Measurements from ENCODE around the gene SH3PXD2A.

The SH3PXD2A gene

DNA sequence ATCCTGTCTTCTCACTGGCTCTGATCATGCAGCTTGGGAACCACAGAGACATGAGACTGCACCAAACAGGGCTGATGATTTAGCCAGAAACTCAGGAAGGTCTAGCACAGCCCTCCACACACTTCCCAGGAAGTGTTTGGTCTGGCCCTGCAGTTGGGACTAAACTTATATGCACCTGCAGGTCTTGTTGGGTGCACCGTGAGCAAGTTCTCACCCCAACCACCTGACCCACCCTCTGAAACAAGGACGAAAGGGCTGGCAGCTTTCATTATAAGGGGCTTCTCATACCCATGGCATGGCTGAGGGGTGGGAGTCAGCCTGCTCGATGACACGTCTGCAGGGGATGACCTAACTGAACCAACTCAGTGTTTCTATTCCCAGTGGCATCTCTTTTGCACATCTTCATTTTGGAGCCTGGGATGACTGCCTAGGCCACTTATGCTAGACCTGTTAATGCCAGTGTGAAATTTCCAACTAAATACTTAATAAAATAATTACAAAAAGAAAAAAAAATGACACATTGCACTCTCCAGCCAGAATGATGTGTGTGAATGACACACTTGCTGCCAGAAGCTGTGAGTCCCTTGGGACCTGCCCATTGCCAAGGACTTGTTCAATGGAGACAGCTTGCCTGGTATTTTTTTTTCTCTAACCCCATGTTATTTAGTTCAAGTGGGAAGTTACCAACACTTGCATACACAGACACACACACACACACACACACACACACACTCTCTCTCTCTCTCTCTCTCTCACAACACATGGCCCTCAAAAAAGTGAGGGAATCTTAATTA lies 259.2 kb downstream of the SH3PXD2A start:
- no peak for DNase-seq

DNA sequence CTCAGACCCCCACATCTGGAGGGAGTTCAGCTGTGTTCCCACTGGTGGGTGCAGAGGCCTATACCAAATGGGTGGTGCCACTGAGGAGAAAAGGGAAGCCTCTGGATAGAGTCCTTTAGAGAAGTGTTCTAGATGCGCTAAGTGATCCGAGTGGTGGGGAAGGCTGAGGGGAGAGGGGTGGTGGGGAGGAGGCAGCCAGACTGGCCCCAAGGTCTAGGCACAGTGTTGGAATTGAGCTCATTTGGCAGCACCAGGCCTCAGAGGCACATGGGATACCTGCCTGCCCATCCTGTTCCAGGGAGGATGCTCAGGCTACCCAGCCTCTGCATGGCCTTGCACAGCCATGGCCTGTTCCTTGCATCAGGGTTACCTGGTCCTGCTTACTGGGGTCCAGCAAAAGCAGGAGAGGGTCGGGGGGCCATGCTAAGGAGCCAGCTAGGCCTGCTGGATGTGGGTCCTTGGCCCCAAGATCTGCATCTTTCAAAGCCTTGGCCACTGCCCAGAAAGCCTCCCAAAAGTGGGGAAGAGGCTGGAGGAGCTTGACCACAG lies 262.3 kb downstream of the SH3PXD2A start:
- no peak for DNase-seq

GRCh38 chr10:103592186-103593021 lies 263.0 kb downstream of the SH3PXD2A start:
- DNase-seq: no peak

DNA sequence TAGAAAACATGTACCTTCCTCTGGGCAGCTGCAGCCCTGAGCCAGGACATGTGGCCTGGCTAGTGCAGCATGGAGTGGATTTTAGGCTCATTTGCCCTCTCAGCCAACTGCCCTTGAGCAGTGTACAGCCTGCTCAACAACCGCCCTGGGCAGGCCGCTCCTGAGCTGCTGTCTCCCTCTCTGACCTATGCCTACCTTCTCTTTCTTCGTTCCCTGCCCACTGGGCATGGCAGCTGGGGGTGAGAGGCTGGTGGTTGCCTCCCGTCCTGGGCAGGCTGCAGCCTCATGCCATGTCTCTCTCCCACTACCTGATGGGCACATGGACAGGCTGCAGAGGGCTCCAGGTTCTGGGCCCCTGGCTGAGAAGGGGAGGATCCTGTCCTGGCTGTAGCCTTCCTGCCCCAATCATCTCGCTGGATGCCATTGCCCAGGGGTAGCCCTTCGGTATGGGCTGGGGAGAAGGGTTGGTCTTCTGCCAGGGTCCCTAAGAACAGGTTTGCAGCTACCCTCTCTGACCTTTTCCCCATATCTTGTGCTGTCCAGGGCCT lies 264.6 kb downstream of the SH3PXD2A start:
- DNase-seq: no peak

- no peak for DNase-seq
Measured at GRCh38 chr10:103590060-103590459, 265.3 kb downstream of the SH3PXD2A start.

DNA sequence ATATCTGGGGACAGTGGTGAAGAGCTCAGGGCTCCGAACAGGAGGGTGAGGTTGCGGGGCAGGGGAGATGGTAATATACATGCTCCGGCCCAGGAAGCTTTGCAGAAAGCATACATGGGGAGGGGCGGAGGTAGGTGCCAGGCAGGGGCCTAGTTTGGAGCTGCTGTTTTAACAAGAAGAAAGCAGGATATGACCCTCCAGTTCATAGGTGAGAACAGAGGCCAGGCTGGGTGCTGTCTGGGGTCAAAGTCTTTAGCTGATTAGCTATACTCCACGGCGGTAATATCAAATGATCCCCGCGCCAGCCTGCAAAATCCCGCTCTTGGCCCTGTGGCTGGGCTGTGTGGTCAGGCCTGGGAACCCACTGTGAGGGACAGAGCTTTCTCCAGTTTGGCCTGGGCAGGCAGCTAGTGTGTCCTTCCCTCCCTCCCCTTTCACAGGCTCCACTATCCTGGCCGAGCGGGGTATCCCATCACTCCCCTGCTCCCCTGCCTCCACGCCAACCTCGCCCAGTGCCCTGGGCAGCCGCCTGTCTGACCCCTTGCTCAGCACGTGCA lies 266.2 kb downstream of the SH3PXD2A start:
- no peak for DNase-seq

DNA sequence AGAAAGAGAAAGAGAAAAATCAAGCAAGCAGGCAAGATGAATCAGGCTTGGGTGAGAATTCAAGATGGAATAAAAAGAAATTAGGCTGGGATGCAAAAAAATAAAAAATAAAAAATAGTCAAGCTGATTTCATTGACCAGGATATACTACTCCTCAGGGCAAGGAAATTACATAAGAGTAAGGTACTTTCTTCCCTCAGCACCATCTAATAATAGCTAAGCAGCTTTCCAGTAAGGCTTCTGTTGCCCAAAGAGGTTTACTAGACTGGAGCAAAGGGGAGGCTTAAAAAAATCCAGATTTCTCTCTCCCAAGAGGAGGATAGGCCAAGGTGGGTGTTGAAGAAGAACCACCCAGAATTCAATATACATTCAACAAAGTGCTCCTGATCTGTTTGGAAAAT lies 268.3 kb downstream of the SH3PXD2A start:
- no peak for DNase-seq

DNA sequence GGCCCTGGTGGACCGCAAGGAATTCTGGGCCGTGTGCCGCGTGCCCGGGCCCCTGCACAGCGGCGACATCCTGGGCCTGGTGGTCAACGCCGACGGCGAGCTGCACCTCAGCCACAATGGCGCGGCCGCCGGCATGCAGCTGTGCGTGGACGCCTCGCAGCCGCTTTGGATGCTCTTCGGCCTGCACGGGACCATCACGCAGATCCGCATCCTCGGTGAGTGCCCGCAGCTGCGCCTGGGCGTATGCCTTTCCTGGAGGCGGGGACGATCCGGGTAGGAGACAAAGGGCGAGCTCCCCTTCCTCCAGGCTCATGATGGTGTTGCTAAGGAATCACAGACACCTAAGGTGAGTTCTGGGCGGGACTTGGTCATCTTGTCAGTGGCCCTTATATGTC lies 270.4 kb downstream of the SH3PXD2A start:
- DNase-seq: peak in 1 of 2 experiments; percentile 51

- peak; percentile 71 to 90 for DNase-seq
Measured at GRCh38 chr10:103584216-103585010, 271.0 kb downstream of the SH3PXD2A start.

- DNase-seq: peak in 1 of 2 experiments; percentile 7
Measured at GRCh38 chr10:103583871-103584215, 271.5 kb downstream of the SH3PXD2A start.

- DNase-seq: no peak
Measured at GRCh38 chr10:103582331-103583123, 272.8 kb downstream of the SH3PXD2A start.

GRCh38 chr10:103581499-103581898 lies 273.9 kb downstream of the SH3PXD2A start:
- DNase-seq: no peak

GRCh38 chr10:103580430-103580829 lies 274.9 kb downstream of the SH3PXD2A start:
- no peak for DNase-seq

GRCh38 chr10:103580011-103580410 lies 275.4 kb downstream of the SH3PXD2A start:
- DNase-seq: no peak

DNA sequence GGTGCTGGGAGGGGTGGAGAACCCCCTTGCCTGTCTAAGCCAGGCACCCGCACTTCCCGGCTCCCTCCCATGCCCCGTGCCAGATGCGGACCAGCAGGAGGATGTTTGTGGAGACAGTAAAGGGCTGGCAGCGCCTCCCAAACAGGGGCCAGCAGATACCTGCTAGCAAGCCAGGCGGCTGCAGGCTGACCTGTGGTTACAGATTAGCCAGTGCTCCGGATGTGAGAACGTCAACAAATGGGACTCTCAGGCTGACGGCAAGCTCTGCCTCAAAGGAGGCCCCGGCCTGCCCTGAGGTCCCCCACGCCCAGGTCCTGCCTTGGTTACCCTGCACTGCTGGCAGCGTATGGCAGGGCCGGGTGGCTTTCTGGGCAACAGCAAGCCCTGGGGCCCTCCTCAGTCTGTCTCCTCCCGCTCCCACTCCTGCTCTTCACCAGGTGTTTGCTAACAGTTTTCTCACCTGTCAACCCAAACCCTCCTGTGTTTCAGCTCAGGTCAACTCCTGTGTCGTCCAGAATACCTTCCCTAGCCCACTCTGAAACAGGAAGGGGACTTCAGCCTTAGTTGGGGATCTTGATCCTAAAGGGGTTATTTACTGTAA lies 276.5 kb downstream of the SH3PXD2A start:
- no peak for DNase-seq

DNA sequence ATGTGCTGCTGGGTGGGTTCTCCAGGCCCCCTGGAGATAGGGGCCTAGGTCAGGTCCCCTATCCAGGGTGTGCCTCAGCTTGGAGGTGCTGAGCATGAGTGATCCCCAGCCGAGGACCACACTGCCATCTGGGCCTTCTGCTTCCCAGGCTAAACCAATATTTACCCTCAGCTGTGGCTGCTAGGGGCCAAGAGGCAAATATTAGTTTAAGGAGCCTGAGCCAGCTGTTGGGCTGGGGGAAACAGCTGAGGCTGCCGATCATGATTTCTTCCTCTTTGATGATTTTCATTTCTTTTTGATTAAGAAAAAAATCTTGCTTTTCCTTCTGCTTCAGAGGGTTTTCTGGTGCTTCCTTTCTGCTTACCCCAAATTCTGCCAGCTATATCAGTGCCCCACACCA lies 278.5 kb downstream of the SH3PXD2A start:
- no peak for DNase-seq

GRCh38 chr10:103576076-103576471 lies 279.3 kb downstream of the SH3PXD2A start:
- no peak for DNase-seq

DNA sequence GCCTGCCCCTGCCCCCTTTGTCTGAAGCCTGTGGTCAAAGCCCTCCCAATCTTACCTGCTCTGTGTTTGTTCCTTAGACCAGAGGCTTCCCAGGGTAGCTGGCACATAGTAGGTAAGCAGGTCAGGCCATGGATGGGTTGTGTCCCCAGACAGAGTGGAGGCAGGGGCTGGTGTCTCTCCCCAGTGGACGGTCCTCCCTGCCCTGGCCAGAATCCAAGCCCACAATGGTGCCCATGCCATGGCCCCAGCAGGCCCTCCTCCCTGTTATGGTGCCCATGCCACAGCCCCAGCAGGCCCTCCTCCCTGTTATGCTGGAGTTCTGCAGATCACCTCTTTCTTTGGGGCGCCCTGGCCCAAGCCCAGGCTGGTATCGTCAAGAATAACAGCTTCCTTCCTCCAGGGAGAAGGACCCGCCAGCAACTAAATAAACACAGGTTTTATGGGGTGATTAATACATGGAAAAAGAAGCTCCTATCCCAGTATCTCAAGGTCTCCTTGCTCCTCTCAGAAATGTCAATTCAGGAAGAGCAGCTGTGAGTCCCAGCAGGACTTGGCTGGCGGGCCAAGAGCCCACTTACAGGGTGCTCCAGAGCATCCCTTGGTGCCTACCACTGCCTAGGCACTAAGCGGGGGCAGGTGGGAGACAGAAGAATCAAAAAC lies 279.8 kb downstream of the SH3PXD2A start:
- DNase-seq: no peak

GRCh38 chr10:103574097-103575061 lies 281.0 kb downstream of the SH3PXD2A start:
- no peak for DNase-seq

GRCh38 chr10:103573205-103573487 lies 282.2 kb downstream of the SH3PXD2A start:
- no peak for DNase-seq

Data from NCI-H1930 (cell line).